ENCODE results near the gene ALDH7A1.

The ALDH7A1 gene

DNA sequence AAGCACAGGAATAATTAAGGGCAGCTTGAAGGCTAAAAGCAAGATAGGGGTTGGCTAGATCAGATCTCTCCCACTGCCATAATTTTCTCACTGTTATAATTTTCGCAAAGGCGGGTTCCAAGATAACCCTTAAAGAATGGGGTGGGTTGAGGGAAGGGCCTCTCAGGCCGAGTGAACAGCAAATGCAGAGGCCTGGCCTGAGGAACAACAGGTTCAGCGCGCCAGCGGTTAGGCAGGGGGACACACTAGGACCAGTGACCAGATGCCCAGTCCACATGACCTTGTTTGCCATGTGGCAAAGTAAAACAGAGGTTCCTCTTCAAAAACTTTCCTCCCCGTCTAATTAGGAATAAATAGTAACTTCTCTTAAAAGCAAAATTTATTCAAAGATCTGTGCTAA lies 4.5 kb upstream of the ALDH7A1 start:
- ChIA-PET POLR2A (no interaction called here), CTCF (interaction anchor here (1.9 to 2.0 kb wide), 2 partner anchors 18 to 40 kb away, joined by 5 to 6 read pairs; no protein-coding TSS in a partner anchor)
- no peak for DNase-seq (ENCODE audit: extremely low spot score)
- TF ChIP-seq, protein P1, sequence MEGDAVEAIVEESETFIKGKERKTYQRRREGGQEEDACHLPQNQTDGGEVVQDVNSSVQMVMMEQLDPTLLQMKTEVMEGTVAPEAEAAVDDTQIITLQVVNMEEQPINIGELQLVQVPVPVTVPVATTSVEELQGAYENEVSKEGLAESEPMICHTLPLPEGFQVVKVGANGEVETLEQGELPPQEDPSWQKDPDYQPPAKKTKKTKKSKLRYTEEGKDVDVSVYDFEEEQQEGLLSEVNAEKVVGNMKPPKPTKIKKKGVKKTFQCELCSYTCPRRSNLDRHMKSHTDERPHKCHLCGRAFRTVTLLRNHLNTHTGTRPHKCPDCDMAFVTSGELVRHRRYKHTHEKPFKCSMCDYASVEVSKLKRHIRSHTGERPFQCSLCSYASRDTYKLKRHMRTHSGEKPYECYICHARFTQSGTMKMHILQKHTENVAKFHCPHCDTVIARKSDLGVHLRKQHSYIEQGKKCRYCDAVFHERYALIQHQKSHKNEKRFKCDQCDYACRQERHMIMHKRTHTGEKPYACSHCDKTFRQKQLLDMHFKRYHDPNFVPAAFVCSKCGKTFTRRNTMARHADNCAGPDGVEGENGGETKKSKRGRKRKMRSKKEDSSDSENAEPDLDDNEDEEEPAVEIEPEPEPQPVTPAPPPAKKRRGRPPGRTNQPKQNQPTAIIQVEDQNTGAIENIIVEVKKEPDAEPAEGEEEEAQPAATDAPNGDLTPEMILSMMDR (IDR thresholded peaks at IDR 0.05; ENCODE audit: control extremely low read depth, extremely low read depth, low read depth, missing control alignments): no peak

DNA sequence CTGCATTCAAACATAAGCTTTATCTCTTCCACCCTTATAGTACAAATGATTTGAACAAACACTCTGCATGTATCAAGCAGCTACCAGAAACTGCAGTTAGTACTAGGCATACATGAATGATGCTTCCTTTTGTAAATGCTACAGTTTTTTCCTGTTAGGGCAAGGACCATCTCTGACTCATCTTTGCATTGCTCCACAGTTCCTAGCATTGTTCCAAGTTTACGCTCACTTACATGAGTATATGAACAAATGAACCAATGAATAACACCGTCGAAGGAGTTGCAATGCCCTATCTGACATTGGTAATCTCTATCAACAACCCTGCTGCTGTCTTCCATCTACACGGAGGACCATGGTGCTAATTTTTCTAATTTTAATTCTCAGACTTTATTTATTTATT lies 2.1 kb upstream of the ALDH7A1 start:
- ChIA-PET POLR2A (no interaction called here), CTCF (interaction anchor here (0.7 to 1.5 kb wide), 3 partner anchors 11 to 97 kb away, joined by 3 to 4 read pairs (median 4); no protein-coding TSS in a partner anchor)
- no peak for DNase-seq (ENCODE audit: extremely low spot score)

DNA sequence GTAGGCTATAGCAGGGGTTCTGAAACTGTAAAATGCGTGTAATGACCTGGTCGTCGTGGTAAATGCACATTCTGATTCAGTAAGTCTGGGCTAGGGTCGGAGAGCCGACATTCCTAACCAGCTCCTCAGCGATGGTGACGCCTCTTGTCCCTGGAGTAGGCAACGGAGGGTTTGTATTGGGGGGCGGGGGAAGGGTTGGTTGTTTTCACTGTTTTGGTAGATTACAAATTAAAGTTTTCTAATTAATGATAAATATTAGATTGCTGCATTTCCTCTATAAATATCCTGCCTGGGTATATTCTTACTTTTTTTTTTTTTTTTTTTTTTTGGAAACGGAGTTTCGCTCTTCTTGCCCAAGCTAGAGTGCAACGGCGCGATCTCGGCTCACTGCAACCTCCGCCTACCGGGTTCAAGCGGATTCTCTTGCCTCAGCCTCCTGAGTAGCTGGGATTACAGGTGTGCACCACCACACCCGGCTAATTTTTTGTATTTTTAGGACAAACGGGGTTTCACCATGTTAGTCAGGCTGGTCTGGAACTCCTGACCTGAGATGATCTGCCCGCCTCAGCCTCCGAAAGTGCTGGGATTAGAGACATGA lies 566 bp upstream of the ALDH7A1 start:
- CTCF ChIA-PET: interaction anchor here (1.2 to 2.2 kb wide), 4 partner anchors 10 to 95 kb away, joined by 3 to 10 read pairs (median 4); no protein-coding TSS in a partner anchor
- POLR2A ChIA-PET: no interaction called here

More for the DNA sequence above, 2.1 kb upstream of the ALDH7A1 start:
- TF ChIP-seq, protein P1 (IDR thresholded peaks at IDR 0.05; ENCODE audit: control extremely low read depth, extremely low read depth, low read depth, missing control alignments): no peak

DNA sequence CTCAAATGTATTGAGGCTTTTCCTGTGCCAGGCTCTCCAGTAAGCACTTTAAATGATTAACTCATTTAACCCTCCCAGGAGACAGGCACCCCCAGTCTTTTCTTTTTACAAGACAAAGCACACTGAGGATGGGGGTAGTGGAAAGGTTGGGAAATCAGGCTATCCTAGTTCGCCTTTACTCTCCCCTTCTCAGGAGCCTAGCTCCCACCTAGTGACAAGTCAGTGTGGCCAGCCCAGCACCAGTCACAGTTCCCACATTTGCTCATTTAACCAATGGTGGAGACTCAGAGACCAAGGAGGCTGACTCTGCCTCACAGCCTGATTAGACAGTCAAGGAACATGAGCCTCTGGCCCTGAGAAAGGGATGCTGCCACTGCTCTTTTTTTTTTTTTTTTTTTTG lies 3.5 kb downstream of the ALDH7A1 start:
- CTCF ChIA-PET: interaction anchor here (2.1 kb wide), 1 partner anchor 10 kb away, joined by 13 read pairs; the partner anchor contains the start of gene PHAX
- TF ChIP-seq, protein P1 (IDR thresholded peaks at IDR 0.05; ENCODE audit: control extremely low read depth, extremely low read depth, low read depth, missing control alignments): no peak
- POLR2A ChIA-PET: no interaction called here
- DNase-seq (ENCODE audit: extremely low spot score): no peak

More for the DNA sequence above, 566 bp upstream of the ALDH7A1 start:
- DNase-seq (ENCODE audit: extremely low spot score): no peak
- TF ChIP-seq, protein P1 (IDR thresholded peaks at IDR 0.05; ENCODE audit: control extremely low read depth, extremely low read depth, low read depth, missing control alignments): no peak

DNA sequence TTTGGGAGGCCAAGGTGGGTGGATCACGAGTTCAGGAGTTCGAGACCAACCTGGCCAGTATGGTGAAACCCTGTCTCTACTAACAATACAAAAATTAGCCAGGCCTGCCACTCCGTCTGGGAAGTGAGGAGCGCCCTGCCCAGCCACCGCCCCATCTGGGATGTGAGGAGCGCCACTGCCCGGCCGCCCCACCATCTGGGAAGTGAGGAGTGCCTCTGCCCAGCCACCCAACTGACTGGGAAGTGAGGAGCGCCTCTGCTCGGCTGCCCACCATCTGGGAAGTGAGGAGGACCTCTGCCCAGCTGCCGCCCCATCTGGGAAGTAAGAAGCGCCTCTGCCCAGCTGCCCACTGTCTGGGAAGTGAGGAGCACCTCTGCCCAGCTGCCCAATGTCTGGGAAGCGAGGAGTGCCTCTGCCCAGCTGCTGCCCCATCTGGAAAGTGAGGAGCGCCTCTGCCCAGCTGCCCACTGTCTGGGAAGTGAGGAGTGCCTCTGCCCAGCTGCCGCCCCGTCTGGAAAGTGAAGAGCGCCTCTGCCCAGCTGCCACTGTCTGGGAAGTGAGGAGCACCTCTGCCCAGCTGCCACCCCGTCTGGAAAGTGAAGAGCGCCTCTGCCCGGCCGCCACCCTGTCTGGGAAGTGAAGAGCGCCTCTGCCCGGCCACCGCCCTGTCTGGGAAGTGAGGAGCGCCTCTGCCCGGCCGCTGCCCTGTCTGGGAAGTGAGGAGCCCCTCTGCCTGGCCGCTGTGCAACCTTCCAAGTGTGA lies 5.3 kb downstream of the ALDH7A1 start:
- no peak for DNase-seq (ENCODE audit: extremely low spot score)
- TF ChIP-seq, protein P1 (IDR thresholded peaks at IDR 0.05; ENCODE audit: control extremely low read depth, extremely low read depth, low read depth, missing control alignments): no peak
- ChIA-PET POLR2A (no interaction called here), CTCF (interaction anchor here (0.6 kb wide), 1 partner anchor 30 kb away, joined by 3 read pairs; no protein-coding TSS in a partner anchor)

DNA sequence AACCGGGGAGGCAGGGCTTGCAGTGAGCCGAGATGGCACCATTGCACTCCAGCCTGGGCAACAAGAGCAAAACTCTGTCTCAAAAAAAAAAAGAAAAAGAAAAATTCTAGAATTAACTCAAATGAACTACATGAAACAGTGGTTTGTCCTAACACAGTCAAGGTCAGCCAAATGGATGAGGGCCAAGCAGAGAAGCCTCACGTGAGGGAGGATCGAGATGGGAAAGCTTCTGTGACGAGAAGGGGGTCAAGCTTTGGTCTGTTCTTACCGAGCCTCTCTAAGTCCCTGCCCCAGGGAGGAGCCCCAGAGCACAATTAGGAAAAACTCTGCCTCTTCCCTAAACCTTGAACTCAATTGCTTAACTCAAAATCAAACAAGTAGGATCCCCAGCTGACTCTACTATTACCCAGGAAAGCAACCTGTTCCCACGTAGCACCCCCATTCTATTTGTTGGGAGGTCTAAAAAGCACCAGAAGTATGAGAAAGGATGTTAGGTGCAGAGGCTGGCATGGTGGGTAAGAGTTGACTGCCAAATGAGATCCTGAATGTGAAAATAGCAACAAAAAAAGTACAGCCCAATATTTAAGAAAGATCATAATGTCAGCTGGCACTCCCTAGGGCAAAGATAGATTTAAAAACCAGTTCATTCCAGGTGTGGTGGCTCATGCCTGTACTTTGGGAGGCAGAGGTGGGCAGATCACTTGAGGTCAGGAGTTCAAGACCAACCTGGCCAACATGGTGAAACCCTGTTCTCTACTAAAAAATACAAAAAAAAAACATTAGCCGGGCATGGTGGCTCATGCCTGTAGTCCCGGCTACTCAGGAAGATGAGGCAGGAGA lies 7.2 kb downstream of the ALDH7A1 start:
- CTCF ChIA-PET: no interaction called here
- POLR2A ChIA-PET: no interaction called here
- TF ChIP-seq, protein P1 (IDR thresholded peaks at IDR 0.05; ENCODE audit: control extremely low read depth, extremely low read depth, low read depth, missing control alignments): no peak
- no peak for DNase-seq (ENCODE audit: extremely low spot score)

Data from GM10248 (cell line).